Urinary bladder (tissue), 4 donors: Measurements from ENCODE around the gene SLC29A4. TPM values are rescaled to one million over a fixed set of nuclear protein-coding genes. Genes with fewer than 3 reads are reported as not detected.
"Not testable (repeated sequence)": the region's sequence is repeated elsewhere in the genome, so short reads cannot be mapped to it uniquely, and the experiment has no call there.

Source experiments
- DNase-seq: peaks from one replicate; pipeline ENCODE4 v3.0.0-alpha.2; 2015; ENCODE audit errors: extremely low spot score
- H3K27ac ChIP-seq: one replicate; pipeline ENCODE4 v1.5.1; 2013; ENCODE audit warnings: low read depth, mild to moderate bottlenecking, moderate library complexity
- H3K36me3 ChIP-seq: one replicate; pipeline ENCODE4 v1.6.1; 2013; ENCODE audit warnings: mild to moderate bottlenecking, moderate library complexity; ENCODE audit not compliant: insufficient read depth
- H3K4me1 ChIP-seq: one replicate; pipeline ENCODE4 v1.6.1; 2013; ENCODE audit warnings: mild to moderate bottlenecking, moderate library complexity; ENCODE audit not compliant: insufficient read depth
- H3K4me3 ChIP-seq: one replicate; pipeline ENCODE4 v1.5.1; 2013; ENCODE audit warnings: low read depth, low read length
- WGBS: extraction: QIAGEN DNeasy Blood & Tissue Kit; methylation state at CpG from one replicate; pipeline ENCODE4 v1.1.7; 2013; 5-methylcytosine and 5-hydroxymethylcytosine counted together
- polyA plus RNA-seq: library from polyadenylated mRNA; stranded (reverse); fragments of 200-250 nt; gene quantifications from one replicate; pipeline ENCODE4 v1.2.3, GENCODE V29; 2013
- total RNA-seq: library from RNA; depleted of rRNA; stranded (reverse); fragments of >200 nt; gene quantifications from one replicate; pipeline ENCODE4 v1.2.3, GENCODE V29; 2014
- donor health status: healthy with polysubstance abuse.
- donor health status: healthy.

The SLC29A4 gene
- total and polyA plus RNA-seq, 2 donors = 2.7 to 3.6 TPM

- no peak for DNase-seq
- Histone ChIP-seq H3K36me3 (no peaks in the 10 kb centered on the region), H3K4me1 (no peaks in the 10 kb centered on the region), H3K27ac (no peak overlapping the region), H3K4me3 (no peak overlapping the region)
- WGBS = 69% methylated on average over 19 of the region's 19 CpGs
Measured at GRCh38 chr7:5265320-5266190, 17.2 kb upstream of the SLC29A4 start.

- H3K27ac ChIP-seq = no peak overlapping the region
- 72% methylated on average over 20 of the region's 20 CpGs for WGBS
- no peak overlapping the region for H3K4me3 ChIP-seq
- no peaks in the 10 kb centered on the region for H3K4me1 ChIP-seq
- no peaks in the 10 kb centered on the region for H3K36me3 ChIP-seq
- no peak for DNase-seq
Measured at GRCh38 chr7:5266191-5267028, 16.3 kb upstream of the SLC29A4 start.

GRCh38 chr7:5267829-5268228 is 14.9 kb upstream of the SLC29A4 start:
- H3K4me3 ChIP-seq, H3K36me3 ChIP-seq, H3K27ac ChIP-seq, DNase-seq, H3K4me1 ChIP-seq: not testable (repeated sequence)
- 89% methylated on average over 8 of the region's 8 CpGs for WGBS

- WGBS = 68% methylated on average over 12 of the region's 12 CpGs
- not testable (repeated sequence) for H3K36me3 ChIP-seq, H3K4me1 ChIP-seq, DNase-seq, H3K27ac ChIP-seq, H3K4me3 ChIP-seq
Measured at GRCh38 chr7:5269992-5270657, 12.6 kb upstream of the SLC29A4 start.

- Histone ChIP-seq H3K27ac (no peak overlapping the region), H3K4me3 (no peak overlapping the region), H3K4me1 (no peaks in the 10 kb centered on the region), H3K36me3 (no peaks in the 10 kb centered on the region)
- WGBS = 18% methylated on average over 6 of the region's 6 CpGs
- no peak for DNase-seq
Measured at GRCh38 chr7:5270788-5271187, 12.0 kb upstream of the SLC29A4 start.

- not testable (repeated sequence) for DNase-seq, H3K4me3 ChIP-seq, H3K4me1 ChIP-seq, H3K36me3 ChIP-seq, H3K27ac ChIP-seq
- 53% methylated on average over 18 of the region's 18 CpGs for WGBS
Measured at GRCh38 chr7:5273831-5274405, 8.8 kb upstream of the SLC29A4 start.

GRCh38 chr7:5274441-5274840 is 8.3 kb upstream of the SLC29A4 start:
- no peak overlapping the region for H3K4me3 ChIP-seq
- 82% methylated on average over 7 of the region's 7 CpGs for WGBS
- H3K27ac ChIP-seq = no peak overlapping the region
- H3K36me3 ChIP-seq = no peaks in the 10 kb centered on the region
- no peak for DNase-seq
- no peaks in the 10 kb centered on the region for H3K4me1 ChIP-seq

GRCh38 chr7:5274985-5275431 is 7.7 kb upstream of the SLC29A4 start:
- not testable (repeated sequence) for DNase-seq, H3K4me3 ChIP-seq, H3K4me1 ChIP-seq, H3K27ac ChIP-seq, H3K36me3 ChIP-seq
- WGBS = 35% methylated on average over 11 of the region's 11 CpGs

- 30% methylated on average over 10 of the region's 10 CpGs for WGBS
- not testable (repeated sequence) for H3K4me1 ChIP-seq, H3K36me3 ChIP-seq, DNase-seq, H3K27ac ChIP-seq, H3K4me3 ChIP-seq
Measured at GRCh38 chr7:5275510-5275909, 7.2 kb upstream of the SLC29A4 start.

GRCh38 chr7:5276123-5276522 is 6.6 kb upstream of the SLC29A4 start:
- H3K36me3 ChIP-seq, H3K4me1 ChIP-seq, H3K4me3 ChIP-seq, DNase-seq, H3K27ac ChIP-seq: not testable (repeated sequence)
- WGBS = 94% methylated on average over 14 of the region's 14 CpGs

GRCh38 chr7:5276611-5277010 is 6.1 kb upstream of the SLC29A4 start:
- 87% methylated on average over 15 of the region's 15 CpGs for WGBS
- no peak for DNase-seq
- no peak overlapping the region for H3K4me3 ChIP-seq

GRCh38 chr7:5278766-5279165 is 4.0 kb upstream of the SLC29A4 start:
- Histone ChIP-seq H3K4me3 (no peak overlapping the region), H3K27ac (no peak overlapping the region), H3K4me1 (no peaks in the 10 kb centered on the region), H3K36me3 (no peaks in the 10 kb centered on the region)
- DNase-seq = no peak
- 34% methylated on average over 7 of the region's 7 CpGs for WGBS

More at GRCh38 chr7:5276611-5277010, 6.1 kb upstream of the SLC29A4 start:
- Histone ChIP-seq H3K27ac (no peak overlapping the region), H3K4me1 (no peaks in the 10 kb centered on the region), H3K36me3 (no peaks in the 10 kb centered on the region)

- DNase-seq = no peak
- WGBS = 88% methylated on average over 4 of the region's 4 CpGs
- Histone ChIP-seq H3K4me1 (no peaks in the 10 kb centered on the region), H3K36me3 (no peaks in the 10 kb centered on the region), H3K27ac (no peak overlapping the region), H3K4me3 (no peak overlapping the region)
Measured at GRCh38 chr7:5279734-5280133, 3.0 kb upstream of the SLC29A4 start.
